Measurements from ENCODE around the gene DNAJC1.
"Not testable (repeated sequence)": the region's sequence is repeated elsewhere in the genome, so short reads cannot be mapped to it uniquely, and the experiment has no call there.

DNAJC1 gene

GRCh38 chr10:21823617-21824016 is 179.9 kb downstream of the DNAJC1 start:
- no peak for DNase-seq

DNA sequence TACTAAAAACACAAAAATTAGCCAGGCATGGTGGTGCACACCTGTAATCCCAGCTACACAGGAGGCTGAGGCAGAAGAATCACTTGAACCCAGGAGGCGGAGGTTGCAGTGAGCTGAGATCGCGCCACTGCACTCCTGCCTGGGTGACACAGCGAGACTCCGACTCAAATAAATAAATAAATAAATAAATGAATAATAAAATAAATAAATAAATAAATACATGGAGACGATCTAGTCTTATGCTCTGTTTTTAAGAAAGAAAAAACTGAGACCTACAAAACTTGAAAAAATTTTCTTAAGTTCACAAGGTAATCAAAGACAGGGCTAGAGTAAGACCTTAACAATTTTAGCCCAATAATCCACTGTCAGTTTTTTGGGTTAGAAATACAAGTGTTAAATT is 181.3 kb downstream of the DNAJC1 start:
- not testable (repeated sequence) for DNase-seq

DNA sequence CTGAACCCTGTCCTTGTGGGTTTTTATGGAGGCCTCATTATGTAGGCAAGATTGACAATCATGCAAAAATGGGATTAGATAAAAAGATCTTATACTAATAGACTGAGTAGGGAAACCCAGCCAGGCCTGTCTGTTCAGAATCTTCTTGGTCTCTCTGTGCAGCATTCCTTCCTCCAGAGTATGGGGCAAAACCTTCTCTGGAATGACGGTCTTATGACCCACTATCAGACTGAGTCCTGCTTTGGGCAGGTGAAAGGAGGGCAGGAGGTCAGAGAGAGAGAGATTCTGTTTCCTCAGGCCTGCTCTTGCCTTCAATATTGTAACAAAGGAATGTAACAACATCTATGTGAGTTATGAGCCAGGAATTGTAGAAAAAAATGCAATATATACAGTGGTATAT is 182.6 kb downstream of the DNAJC1 start:
- no peak for DNase-seq

DNA sequence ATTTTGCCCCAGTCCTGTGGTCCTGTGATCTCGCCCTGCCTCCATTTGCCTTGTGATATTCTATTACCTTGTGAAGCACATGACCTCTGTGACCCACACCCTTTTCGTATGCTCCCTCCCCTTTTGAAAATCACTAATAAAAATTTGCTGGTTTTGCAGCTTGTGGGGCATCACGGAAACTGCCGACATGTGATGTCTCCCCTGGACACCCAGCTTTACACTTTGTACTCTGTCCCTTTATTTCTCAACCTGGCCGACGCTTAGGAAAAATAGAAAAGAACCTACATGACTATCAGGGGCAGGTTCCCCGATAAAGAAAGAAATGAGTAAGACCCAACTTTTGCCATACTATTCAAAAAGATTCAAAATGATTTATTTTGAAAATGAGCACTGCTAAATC is 185.1 kb downstream of the DNAJC1 start:
- not testable (repeated sequence) for DNase-seq

DNA sequence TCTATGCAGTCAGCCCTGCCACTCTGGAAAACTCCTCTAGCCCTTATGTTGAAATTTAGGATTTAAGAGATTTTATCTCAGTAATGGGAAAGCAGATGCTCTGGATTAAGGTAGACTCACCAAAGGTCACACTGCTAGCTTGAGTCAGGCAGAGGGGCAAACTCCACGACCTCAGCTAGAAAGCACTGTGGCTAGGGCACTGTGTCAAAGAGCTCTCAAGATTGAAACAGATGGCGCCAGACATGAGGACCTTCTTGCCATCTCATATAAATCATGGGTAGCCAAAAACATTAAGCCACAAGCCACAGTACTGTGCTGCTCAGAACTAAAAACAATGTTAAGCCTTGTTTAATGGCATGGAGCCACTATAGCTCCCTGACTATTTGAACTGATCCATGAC is 188.7 kb downstream of the DNAJC1 start:
- DNase-seq = no peak

DNA sequence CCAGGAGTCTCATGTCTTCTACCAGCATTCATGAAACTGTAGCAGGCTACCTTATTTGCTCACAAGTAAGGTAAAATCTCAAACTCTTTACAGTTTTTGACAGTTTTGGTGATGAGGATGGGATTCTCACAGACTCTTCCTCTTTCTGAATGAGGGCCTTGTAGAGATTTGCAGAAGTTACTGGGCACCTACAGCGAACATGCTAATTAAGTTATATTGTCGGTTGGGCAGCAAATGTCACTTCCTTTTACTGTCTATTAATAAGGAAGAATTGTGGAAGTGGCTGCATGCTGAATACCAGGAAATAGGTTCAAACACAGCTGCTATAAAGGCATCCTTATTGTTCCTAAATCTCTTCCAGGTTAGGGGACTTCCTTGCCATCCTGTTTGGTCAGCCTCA is 189.6 kb downstream of the DNAJC1 start:
- peak; percentile 1 to 3 for DNase-seq

DNA sequence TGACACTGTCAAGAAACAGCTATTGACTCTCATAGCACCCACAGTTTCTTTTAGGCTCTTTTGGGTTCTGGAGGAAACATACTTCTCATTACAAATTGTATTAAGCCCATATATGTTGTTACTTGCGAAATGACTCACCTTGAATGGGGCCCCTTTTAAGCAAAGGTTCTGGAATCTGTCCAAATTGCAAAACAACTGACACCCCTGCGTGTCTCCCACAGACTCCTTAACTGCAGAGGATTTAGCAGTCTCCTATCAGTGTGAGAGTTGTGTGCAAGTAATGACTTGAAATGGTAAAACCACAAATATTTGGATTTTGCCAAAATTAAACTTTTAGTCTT is 192.3 kb downstream of the DNAJC1 start:
- DNase-seq = no peak

- no peak for DNase-seq
Observed at GRCh38 chr10:21810582-21811244, 192.8 kb downstream of the DNAJC1 start.

- DNase-seq = no peak
Observed at GRCh38 chr10:21808550-21808949, 195.0 kb downstream of the DNAJC1 start.

GRCh38 chr10:21807180-21807579 is 196.3 kb downstream of the DNAJC1 start:
- DNase-seq = no peak

- no peak for DNase-seq
Observed at GRCh38 chr10:21803374-21803773, 200.2 kb downstream of the DNAJC1 start.

GRCh38 chr10:21801609-21802008 is 201.9 kb downstream of the DNAJC1 start:
- DNase-seq = no peak

DNA sequence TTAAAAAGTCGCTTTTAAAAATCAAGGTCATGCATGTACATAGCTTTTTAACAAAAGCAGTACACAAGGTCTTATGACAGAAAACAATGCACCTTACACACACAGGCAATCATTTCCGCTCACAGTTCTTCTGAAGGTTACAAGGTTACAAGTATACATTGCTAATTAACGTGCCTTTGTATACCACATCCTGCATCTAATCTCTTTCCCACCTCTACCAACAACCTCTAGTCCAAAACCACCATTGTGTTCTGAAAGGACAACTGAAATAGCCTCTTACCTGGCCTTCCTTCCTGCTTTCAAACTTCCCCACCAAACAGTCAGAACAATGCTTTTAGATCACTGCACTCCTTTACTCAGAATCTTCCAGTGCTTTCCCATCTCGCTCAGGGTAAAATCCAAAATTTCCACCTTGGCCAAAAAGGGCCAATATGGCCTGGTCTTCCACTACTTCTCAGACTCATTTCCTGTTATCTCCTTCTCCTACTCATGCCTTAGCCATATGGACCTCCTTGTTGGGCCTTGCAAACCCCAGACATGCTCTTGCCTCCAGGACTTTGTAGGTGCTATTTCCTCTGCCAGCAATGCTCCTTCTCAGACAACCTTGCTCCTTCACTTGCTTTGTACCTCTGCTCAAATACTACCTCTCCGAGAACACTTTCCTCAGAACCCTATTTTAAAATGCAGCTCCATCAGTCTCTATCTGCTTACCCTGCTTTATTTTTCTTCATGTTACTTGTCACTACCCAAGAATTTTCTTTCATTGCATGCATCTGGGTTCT is 205.4 kb downstream of the DNAJC1 start:
- peak in 1 of 2 donors; percentile 11 for DNase-seq

DNA sequence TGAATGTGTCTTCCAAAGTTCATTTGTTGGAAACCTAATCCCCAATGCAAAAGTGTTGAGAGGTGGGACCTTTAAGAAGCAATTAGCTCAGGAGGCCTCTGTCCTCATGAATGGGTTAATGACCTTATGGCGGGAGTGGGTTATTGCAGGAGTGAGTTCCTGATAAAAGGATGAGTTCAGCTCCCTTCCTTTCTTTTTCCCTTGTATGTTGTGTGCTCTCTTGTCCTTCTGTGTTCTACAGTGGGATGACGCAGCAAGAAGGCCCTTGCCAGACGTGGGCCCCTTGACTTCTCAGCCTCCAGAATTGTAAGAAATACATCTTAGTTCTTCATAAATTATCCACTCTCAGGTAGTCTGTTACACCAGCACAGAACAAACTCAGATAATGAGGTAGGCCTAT is 206.0 kb downstream of the DNAJC1 start:
- no peak for DNase-seq

DNA sequence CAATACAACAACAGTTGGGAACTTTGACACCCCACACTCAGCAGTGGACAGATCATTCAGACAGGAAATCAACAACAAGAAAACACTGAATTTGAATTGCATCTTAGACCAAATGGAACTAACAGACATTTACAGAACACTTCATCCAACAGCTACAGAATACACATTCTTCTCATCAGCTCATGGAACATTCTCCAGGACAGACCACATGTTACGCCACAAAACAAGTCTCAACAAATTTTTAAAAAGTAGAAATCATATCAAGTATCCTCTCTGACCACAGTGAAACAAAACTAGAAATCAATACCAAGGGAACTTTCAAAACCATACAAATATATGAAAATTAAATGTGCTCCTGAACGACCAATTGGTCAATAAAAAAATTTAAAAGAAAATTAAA is 212.3 kb downstream of the DNAJC1 start:
- DNase-seq = no peak

- no peak for DNase-seq
Observed at GRCh38 chr10:21776883-21777282, 226.6 kb downstream of the DNAJC1 start.

DNA sequence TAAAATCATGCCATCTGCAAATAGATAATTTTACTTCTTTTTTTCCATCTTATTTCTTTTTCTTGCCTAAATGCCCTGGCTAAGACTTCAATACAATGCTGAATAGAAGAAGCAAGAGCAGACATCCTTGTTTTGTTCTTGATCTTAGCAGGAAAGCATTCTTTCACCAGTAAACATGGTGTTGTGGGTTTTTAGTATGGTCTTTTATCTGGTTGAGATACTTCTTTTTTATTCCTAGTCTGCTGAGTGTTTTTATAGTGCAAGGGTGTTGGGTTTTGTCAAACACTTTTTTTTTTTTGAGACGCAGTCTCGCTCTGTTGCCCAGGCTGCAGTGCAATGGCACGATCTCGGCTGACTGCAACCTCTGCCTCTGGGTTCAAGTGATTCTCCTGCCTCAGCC is 232.3 kb downstream of the DNAJC1 start:
- no peak for DNase-seq

DNA sequence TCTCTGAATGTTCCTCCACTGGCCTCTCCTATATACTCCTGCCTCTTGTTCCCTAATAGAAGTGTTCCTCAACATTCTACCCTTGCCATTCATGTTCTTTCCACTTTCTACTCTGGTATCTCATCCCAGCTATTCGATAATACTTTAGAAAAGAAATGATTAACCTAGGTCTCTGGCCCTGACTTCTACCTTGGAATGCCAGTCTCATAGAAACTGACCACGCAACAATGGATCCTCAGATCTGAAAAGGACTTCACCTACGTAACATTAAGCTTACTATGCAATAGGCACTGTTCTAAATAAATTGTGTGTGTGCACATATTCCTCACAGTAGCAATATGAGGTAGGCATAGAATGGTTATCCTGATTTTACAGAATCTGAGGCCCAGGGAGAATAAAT is 234.5 kb downstream of the DNAJC1 start:
- no peak for DNase-seq

DNA sequence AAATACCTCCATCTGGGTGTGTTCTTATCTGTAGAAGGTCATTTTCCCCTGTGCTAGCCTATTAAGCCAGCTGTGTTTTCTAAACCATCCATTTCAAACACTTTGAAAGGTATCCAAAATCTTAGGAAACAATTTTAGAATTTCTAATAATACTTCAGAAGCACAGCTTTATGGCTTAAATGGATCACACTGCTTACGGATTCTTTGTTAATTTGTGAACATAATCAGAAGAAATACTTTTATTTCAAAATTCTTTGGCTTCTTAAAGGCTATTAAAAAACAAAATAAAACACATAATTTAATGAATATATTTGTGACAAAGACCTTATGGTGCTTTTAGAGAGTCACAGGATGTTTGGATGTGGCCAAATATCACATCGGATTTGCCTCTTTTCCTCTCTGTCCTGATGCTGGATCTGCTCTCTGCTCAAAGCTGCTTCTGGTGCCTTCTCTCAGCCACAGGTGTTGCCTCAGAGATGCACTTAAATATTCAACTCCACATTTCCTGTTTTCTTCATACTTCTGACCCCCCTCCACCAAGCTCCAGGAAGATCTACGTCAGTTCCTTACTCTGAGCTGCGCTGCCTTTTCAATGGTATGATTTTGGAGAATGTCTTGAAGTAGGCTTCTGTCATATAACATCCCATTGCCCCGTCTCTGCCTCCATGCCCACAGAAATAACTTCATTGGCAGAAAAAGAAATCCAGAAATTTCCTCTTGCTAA is 238.9 kb downstream of the DNAJC1 start:
- peak; percentile 46 to 50 for DNase-seq

- DNase-seq = no peak
Observed at GRCh38 chr10:21760332-21760731, 243.2 kb downstream of the DNAJC1 start.

GRCh38 chr10:21759232-21759631 is 244.3 kb downstream of the DNAJC1 start:
- no peak for DNase-seq

GRCh38 chr10:21758696-21759095 is 244.8 kb downstream of the DNAJC1 start:
- no peak for DNase-seq

GRCh38 chr10:21758239-21758638 is 245.3 kb downstream of the DNAJC1 start:
- no peak for DNase-seq
